BLaER1 treated with 17β-estradiol and CSF1 and Interleukin-3, amounts not matched to agents 10 nM and 100 nM (cell line): ENCODE data around the gene NCOA1.

Source experiments
- H3K27ac ChIP-seq, 11 experiments: shearing (Covaris generic); formaldehyde crosslinking; 2 replicates each; pipeline ENCODE4 v1.8.1; 2022
- H3K27me3 ChIP-seq, 11 experiments: shearing (Covaris generic); formaldehyde crosslinking; 2 replicates each; pipeline ENCODE4 v1.8.1; 2022
- H3K36me3 ChIP-seq, 11 experiments: shearing (Covaris generic); formaldehyde crosslinking; 2 replicates each; pipeline ENCODE4 v1.8.1; 2022
- H3K4me1 ChIP-seq, 10 experiments: shearing (Covaris generic); formaldehyde crosslinking; 2 replicates each; pipeline ENCODE4 v1.8.1; 2022
- H3K4me2 ChIP-seq, 11 experiments: shearing (Covaris generic); formaldehyde crosslinking; 2 replicates each; pipeline ENCODE4 v1.8.1; 2022
- H3K4me3 ChIP-seq, 10 experiments: shearing (Covaris generic); formaldehyde crosslinking; 2 replicates each; pipeline ENCODE4 v1.8.1; 2022
- H3K9ac ChIP-seq, 11 experiments: shearing (Covaris generic); formaldehyde crosslinking; 2 replicates each; pipeline ENCODE4 v1.8.1; 2022
- H3K9me3 ChIP-seq, 11 experiments: shearing (Covaris generic); formaldehyde crosslinking; replicated peaks in 1 of 11; 2 replicates each; pipeline ENCODE4 v1.8.1; 2022
- H4K20me1 ChIP-seq, 11 experiments: shearing (Covaris generic); formaldehyde crosslinking; 2 replicates each; pipeline ENCODE4 v1.8.1; 2022
- Cebpa-rat ChIP-seq, 11 experiments: shearing (Covaris generic); IDR thresholded peaks; 2 replicates each; pipeline ENCODE4 v1.8.1; 2022

NCOA1 gene

GRCh38 chr2:24704692-24705091 is 213.6 kb downstream of the NCOA1 start:
- H3K9me3 ChIP-seq, result no peaks in the 10 kb centered on the region
- H3K27me3 ChIP-seq, result no peaks in the 10 kb centered on the region
- no peak for TF ChIP-seq Cebpa-rat (IDR thresholded peaks at IDR 0.05)
- no peak overlapping the region for H3K4me3 ChIP-seq
- no peak overlapping the region for H3K9ac ChIP-seq
- peaks cover 11 to 84% (median 20%) of the 10 kb centered on the region in 11 experiments; a peak in 19 of 22 replicates for H3K36me3 ChIP-seq
- H3K4me1 ChIP-seq, result no peaks in the 10 kb centered on the region
- peaks cover 0 to 7% (median 0%) of the 10 kb centered on the region in 11 experiments; a peak in 1 of 22 replicates for H4K20me1 ChIP-seq
- no peak overlapping the region for H3K4me2 ChIP-seq
- H3K27ac ChIP-seq, result no peak overlapping the region

GRCh38 chr2:24707143-24707542 is 216.1 kb downstream of the NCOA1 start:
- H3K27ac ChIP-seq, result no peak overlapping the region
- H3K4me3 ChIP-seq, result no peak overlapping the region
- no peak overlapping the region for H3K9ac ChIP-seq
- H3K36me3 ChIP-seq, result peaks cover 16 to 82% (median 30%) of the 10 kb centered on the region in 11 experiments; a peak in 21 of 22 replicates
- no peak for TF ChIP-seq Cebpa-rat (IDR thresholded peaks at IDR 0.05)
- no peaks in the 10 kb centered on the region for H3K4me1 ChIP-seq
- H3K4me2 ChIP-seq, result no peak overlapping the region
- H3K27me3 ChIP-seq, result no peaks in the 10 kb centered on the region
- H3K9me3 ChIP-seq, result no peaks in the 10 kb centered on the region
- peaks cover 0 to 3% (median 0%) of the 10 kb centered on the region in 11 experiments; a peak in 1 of 22 replicates for H4K20me1 ChIP-seq

- TF ChIP-seq Cebpa-rat (IDR thresholded peaks at IDR 0.05), result no peak
- Histone ChIP-seq H3K36me3 (peaks cover 28 to 89% (median 43%) of the 10 kb centered on the region in 11 experiments; a peak in 21 of 22 replicates), H3K27ac (no peak overlapping the region), H3K4me1 (no peaks in the 10 kb centered on the region), H3K27me3 (no peaks in the 10 kb centered on the region), H3K4me3 (no peak overlapping the region), H3K4me2 (no peak overlapping the region), H4K20me1 (peaks cover 0 to 3% (median 0%) of the 10 kb centered on the region in 11 experiments; a peak in 1 of 22 replicates), H3K9ac (no peak overlapping the region), H3K9me3 (no peaks in the 10 kb centered on the region)
Measured at GRCh38 chr2:24708537-24709152, 217.6 kb downstream of the NCOA1 start.

GRCh38 chr2:24710806-24711205 is 219.8 kb downstream of the NCOA1 start:
- peaks cover 0 to 3% (median 0%) of the 10 kb centered on the region in 11 experiments; a peak in 1 of 22 replicates for H4K20me1 ChIP-seq
- TF ChIP-seq Cebpa-rat (IDR thresholded peaks at IDR 0.05), result no peak
- H3K36me3 ChIP-seq, result peaks cover 33 to 95% (median 46%) of the 10 kb centered on the region in 11 experiments; a peak in 21 of 22 replicates
- no peaks in the 10 kb centered on the region for H3K4me1 ChIP-seq
- no peak overlapping the region for H3K4me3 ChIP-seq
- H3K4me2 ChIP-seq, result no peak overlapping the region
- no peaks in the 10 kb centered on the region for H3K27me3 ChIP-seq
- no peak overlapping the region for H3K27ac ChIP-seq
- no peak overlapping the region for H3K9ac ChIP-seq
- no peaks in the 10 kb centered on the region for H3K9me3 ChIP-seq

GRCh38 chr2:24711865-24712264 is 220.8 kb downstream of the NCOA1 start:
- Histone ChIP-seq H3K9ac (no peak overlapping the region), H3K27me3 (no peaks in the 10 kb centered on the region), H3K4me2 (no peak overlapping the region), H3K27ac (no peak overlapping the region), H3K9me3 (peaks cover 0 to 5% (median 0%) of the 10 kb centered on the region in 11 experiments; a peak in 1 of 22 replicates), H4K20me1 (peaks cover 0 to 3% (median 0%) of the 10 kb centered on the region in 11 experiments; a peak in 1 of 22 replicates), H3K36me3 (peaks cover 27 to 96% (median 41%) of the 10 kb centered on the region in 11 experiments; a peak in 21 of 22 replicates), H3K4me1 (no peaks in the 10 kb centered on the region), H3K4me3 (no peak overlapping the region)
- TF ChIP-seq Cebpa-rat (IDR thresholded peaks at IDR 0.05), result no peak

GRCh38 chr2:24712296-24712695 is 221.2 kb downstream of the NCOA1 start:
- no peak overlapping the region for H3K9ac ChIP-seq
- no peaks in the 10 kb centered on the region for H3K4me1 ChIP-seq
- peaks cover 23 to 96% (median 37%) of the 10 kb centered on the region in 11 experiments; a peak in 20 of 22 replicates for H3K36me3 ChIP-seq
- H3K9me3 ChIP-seq, result peaks cover 0 to 5% (median 0%) of the 10 kb centered on the region in 11 experiments; a peak in 1 of 22 replicates
- no peak overlapping the region for H3K27ac ChIP-seq
- no peak overlapping the region for H3K4me2 ChIP-seq
- peaks cover 0 to 3% (median 0%) of the 10 kb centered on the region in 11 experiments; a peak in 1 of 22 replicates for H4K20me1 ChIP-seq
- no peak for TF ChIP-seq Cebpa-rat (IDR thresholded peaks at IDR 0.05)
- H3K4me3 ChIP-seq, result no peak overlapping the region
- H3K27me3 ChIP-seq, result no peaks in the 10 kb centered on the region

- Histone ChIP-seq H3K4me2 (no peak overlapping the region), H3K4me3 (no peak overlapping the region), H3K27ac (no peak overlapping the region), H3K9me3 (peaks cover 0 to 5% (median 0%) of the 10 kb centered on the region in 11 experiments; a peak in 1 of 22 replicates), H3K27me3 (no peaks in the 10 kb centered on the region), H3K4me1 (no peaks in the 10 kb centered on the region), H4K20me1 (0 out of 22 replicates have a peak, but pooled peaks cover 0 to 5% (median 0%) of the 10 kb centered on the region in 11 experiments), H3K9ac (no peak overlapping the region), H3K36me3 (peaks cover 15 to 93% (median 32%) of the 10 kb centered on the region in 11 experiments; a peak in 19 of 22 replicates)
- TF ChIP-seq Cebpa-rat (IDR thresholded peaks at IDR 0.05), result no peak
Measured at GRCh38 chr2:24717263-24717951, 226.4 kb downstream of the NCOA1 start.

- Histone ChIP-seq H3K9ac (no peak overlapping the region), H3K9me3 (peaks cover 0 to 5% (median 0%) of the 10 kb centered on the region in 11 experiments; a peak in 1 of 22 replicates), H3K4me1 (no peaks in the 10 kb centered on the region), H3K4me2 (no peak overlapping the region), H3K27me3 (no peaks in the 10 kb centered on the region), H3K27ac (no peak overlapping the region), H3K36me3 (peaks cover 3 to 67% (median 17%) of the 10 kb centered on the region in 11 experiments; a peak in 18 of 22 replicates), H3K4me3 (no peak overlapping the region), H4K20me1 (0 out of 22 replicates have a peak, but pooled peaks cover 0 to 10% (median 0%) of the 10 kb centered on the region in 11 experiments)
- no peak for TF ChIP-seq Cebpa-rat (IDR thresholded peaks at IDR 0.05)
Measured at GRCh38 chr2:24720310-24720709, 229.3 kb downstream of the NCOA1 start.

- 0 out of 22 replicates have a peak, but pooled peaks cover 0 to under 1% (median 0%) of the 10 kb centered on the region in 11 experiments for H3K9me3 ChIP-seq
- H3K9ac ChIP-seq, result no peak overlapping the region
- 0 out of 22 replicates have a peak, but pooled peaks cover 0 to 10% (median 0%) of the 10 kb centered on the region in 11 experiments for H4K20me1 ChIP-seq
- no peak for TF ChIP-seq Cebpa-rat (IDR thresholded peaks at IDR 0.05)
- H3K4me1 ChIP-seq, result no peaks in the 10 kb centered on the region
- peaks cover 3 to 59% (median 17%) of the 10 kb centered on the region in 11 experiments; a peak in 18 of 22 replicates for H3K36me3 ChIP-seq
- H3K27me3 ChIP-seq, result no peaks in the 10 kb centered on the region
- no peak overlapping the region for H3K27ac ChIP-seq
- H3K4me3 ChIP-seq, result no peak overlapping the region
- H3K4me2 ChIP-seq, result no peak overlapping the region
Measured at GRCh38 chr2:24721470-24721869, 230.4 kb downstream of the NCOA1 start.
